Upper lobe of right lung (tissue), 1 donor: ENCODE results near the gene AFMID. TPM values are rescaled to one million over a fixed set of nuclear protein-coding genes. Genes with fewer than 3 reads are reported as not detected.

Source experiments
- ATAC-seq: fragments of 200-7000 bp; cut with Tn5 transposase; one replicate; pipeline ENCODE4 v1.9.1; 2020; ENCODE audit warnings: mild to moderate bottlenecking, moderate library complexity
- DNase-seq: peaks from one replicate; pipeline ENCODE4 v3.0.0-alpha.2; 2020
- H3K27ac ChIP-seq: fragments of 200-600 bp; one replicate; pipeline ENCODE4 v1.8.0; 2022
- H3K27me3 ChIP-seq: fragments of 200-600 bp; one replicate; pipeline ENCODE4 v1.8.0; 2022; ENCODE audit warnings: mild to moderate bottlenecking
- H3K36me3 ChIP-seq: fragments of 200-600 bp; one replicate; pipeline ENCODE4 v1.8.0; 2022
- H3K4me1 ChIP-seq: fragments of 200-600 bp; one replicate; pipeline ENCODE4 v1.8.0; 2022
- H3K4me3 ChIP-seq: fragments of 200-600 bp; one replicate; pipeline ENCODE4 v1.8.0; 2022; ENCODE audit warnings: mild to moderate bottlenecking
- H3K9me3 ChIP-seq: fragments of 200-600 bp; one replicate; pipeline ENCODE4 v1.8.0; 2022
- CTCF ChIP-seq: fragments of 200-600 bp; IDR thresholded peaks from one replicate; pipeline ENCODE4 v1.8.0; 2022; ENCODE audit warnings: antibody characterized with exemption
- intact Hi-C: fragments of 100-400 bp; cut with DNase I; formaldehyde crosslinking; loops from one replicate; pipeline ENCODE4 v1.11.0; 2022
- total RNA-seq: library from RNA; stranded (reverse); fragmentation: NEBNext Ultra II Directional; extraction: Animal tissue kit (Norgen Biotek cat#: 25700); gene quantifications from one replicate; pipeline ENCODE4 v1.2.1, GENCODE V29; 2021
- donor health status: DM: no; HTN: yes; CAD: no; lungs with severe emphysema.

The AFMID gene
- total RNA-seq, 1 donor from 2014 or later, result 32.5 TPM

- TF ChIP-seq CTCF, result no peak
- intact Hi-C loops, result no loop called here
- no peak for ATAC-seq
- peaks cover 5% of the 10 kb centered on the region for H3K4me1 ChIP-seq
- H3K27ac ChIP-seq, result no peak overlapping the region
- DNase-seq, result no peak
- no peaks in the 10 kb centered on the region for H3K36me3 ChIP-seq
- no peaks in the 10 kb centered on the region for H3K9me3 ChIP-seq
- no peak overlapping the region for H3K4me3 ChIP-seq
- peaks cover 16% of the 10 kb centered on the region for H3K27me3 ChIP-seq
Measured at GRCh38 chr17:78226055-78226758, 39.0 kb downstream of the AFMID start.

- DNase-seq, result no peak
- H3K27me3 ChIP-seq, result peaks cover 21% of the 10 kb centered on the region
- H3K9me3 ChIP-seq, result no peaks in the 10 kb centered on the region
- H3K36me3 ChIP-seq, result no peaks in the 10 kb centered on the region
- TF ChIP-seq CTCF, result no peak
- H3K27ac ChIP-seq, result no peak overlapping the region
- intact Hi-C loops, result no loop called here
- no peak overlapping the region for H3K4me3 ChIP-seq
- peak; percentile 45 for ATAC-seq
- peaks cover 5% of the 10 kb centered on the region for H3K4me1 ChIP-seq
Measured at GRCh38 chr17:78226759-78227454, 39.7 kb downstream of the AFMID start.

DNA sequence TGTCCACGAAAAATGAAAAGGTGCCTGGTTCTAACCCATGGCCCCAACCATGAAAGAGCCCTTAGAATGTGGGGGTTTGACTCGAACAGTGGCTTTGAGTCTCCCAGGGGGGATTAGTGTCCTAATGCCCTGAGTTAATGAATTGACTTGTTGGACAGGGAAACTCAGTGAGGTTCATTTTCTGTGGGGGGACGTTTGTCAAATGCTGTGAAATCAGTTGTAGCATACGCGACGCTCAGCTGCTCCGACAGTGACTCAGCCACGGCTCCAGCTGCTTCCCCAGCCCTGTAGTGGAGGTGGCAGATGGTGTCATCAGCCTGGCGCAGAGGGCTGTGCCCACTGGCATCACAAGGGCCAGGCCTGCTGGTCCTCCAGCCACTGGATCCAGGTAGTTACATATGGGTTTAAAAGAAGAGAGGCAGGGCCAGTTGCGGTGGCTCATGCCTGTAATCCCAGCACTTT is 40.3 kb downstream of the AFMID start:
- H3K27ac ChIP-seq, result no peak overlapping the region
- intact Hi-C loops, result no loop called here
- peak; percentile 55 for ATAC-seq

DNA sequence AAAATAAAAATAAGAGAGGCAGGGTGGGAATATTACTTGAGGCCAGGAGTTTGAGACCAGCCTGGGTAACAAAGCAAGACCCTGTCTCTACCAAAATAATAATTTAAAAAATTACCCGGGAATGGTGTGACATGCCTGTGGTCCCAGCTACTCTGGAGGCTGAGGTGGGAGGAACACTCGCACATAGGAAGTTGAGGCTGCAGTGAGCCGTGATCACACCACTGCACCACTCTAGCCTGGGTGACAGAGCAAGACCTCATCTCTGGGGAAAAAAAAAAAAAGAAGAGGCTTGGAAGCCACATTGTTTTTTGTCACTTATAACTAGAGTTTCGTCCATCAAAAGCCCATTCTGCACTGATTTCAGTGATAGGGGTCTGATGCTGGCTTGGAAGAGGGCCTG is 41.0 kb downstream of the AFMID start:
- Histone ChIP-seq H3K27me3 (peaks cover 33% of the 10 kb centered on the region), H3K9me3 (no peaks in the 10 kb centered on the region), H3K4me3 (no peak overlapping the region), H3K36me3 (no peaks in the 10 kb centered on the region), H3K27ac (no peak overlapping the region), H3K4me1 (peaks cover 5% of the 10 kb centered on the region)
- no peak for ATAC-seq
- DNase-seq, result no peak
- no peak for TF ChIP-seq CTCF
- intact Hi-C loops, result no loop called here

More for the DNA sequence above, 40.3 kb downstream of the AFMID start:
- H3K9me3 ChIP-seq, result no peaks in the 10 kb centered on the region
- H3K27me3 ChIP-seq, result peaks cover 26% of the 10 kb centered on the region
- DNase-seq, result peak; percentile 64
- no peaks in the 10 kb centered on the region for H3K36me3 ChIP-seq
- no peak overlapping the region for H3K4me3 ChIP-seq
- H3K4me1 ChIP-seq, result peaks cover 5% of the 10 kb centered on the region
- TF ChIP-seq CTCF, result no peak

DNA sequence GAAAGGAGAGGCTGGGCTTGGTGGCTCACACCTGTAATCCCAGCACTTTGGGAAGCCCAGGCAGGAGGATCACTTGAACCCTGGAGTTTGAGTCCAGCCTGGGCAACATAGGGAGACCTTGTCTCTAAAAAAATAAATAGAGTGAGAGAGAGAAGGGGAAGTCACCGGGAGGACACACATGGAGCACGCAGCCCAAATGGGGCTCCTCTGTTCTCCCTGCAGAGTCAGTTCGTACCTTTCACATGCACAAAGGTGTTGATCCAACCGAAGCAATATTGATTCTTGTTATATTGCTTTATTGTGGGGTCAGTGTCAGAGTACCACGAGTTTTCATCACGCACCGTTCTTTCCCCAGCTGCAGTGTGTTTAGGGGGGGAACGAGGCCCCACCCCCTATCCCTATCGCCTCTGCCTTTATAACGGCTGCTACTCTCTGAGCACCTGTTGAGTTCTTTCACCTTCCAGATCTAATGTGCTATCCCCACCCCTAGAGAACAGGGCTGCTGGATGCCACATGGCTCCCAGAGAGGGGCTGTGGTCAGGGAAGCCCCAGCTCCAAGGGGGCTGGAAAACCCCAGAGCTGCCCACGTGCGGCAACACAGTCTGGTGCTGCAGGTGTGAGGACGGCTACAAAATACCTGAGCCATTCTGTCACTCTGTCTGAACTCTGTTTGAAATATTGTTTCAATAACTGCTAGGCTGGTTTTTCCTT is 43.2 kb downstream of the AFMID start:
- Histone ChIP-seq H3K4me3 (no peak overlapping the region), H3K4me1 (peaks cover 5% of the 10 kb centered on the region), H3K27me3 (peaks cover 34% of the 10 kb centered on the region), H3K9me3 (no peaks in the 10 kb centered on the region), H3K27ac (no peak overlapping the region), H3K36me3 (no peaks in the 10 kb centered on the region)
- DNase-seq (no peak), ATAC-seq (no peak)
- TF ChIP-seq CTCF, result no peak
- intact Hi-C loops, result no loop called here
